KOPT-K1 (cell line): ENCODE results near the gene ANO3.

ENCODE experiments used
- H3K27ac ChIP-seq: fragments of 200-600 bp; sonication (generic); 2 replicates; pipeline ENCODE4 v1.5.1; 2016; ENCODE audit warnings: antibody characterized with exemption, mild to moderate bottlenecking, low read depth, low read length; ENCODE audit not compliant: poor library complexity, severe bottlenecking
- H3K36me3 ChIP-seq: fragments of 200-600 bp; sonication (generic); 2 replicates; pipeline ENCODE4 v1.5.1; 2017; ENCODE audit warnings: antibody characterized with exemption, mild to moderate bottlenecking, low read length, moderate library complexity; ENCODE audit not compliant: insufficient read depth
- H3K9me3 ChIP-seq: fragments of 200-600 bp; sonication (generic); 2 replicates; pipeline ENCODE4 v1.5.1; 2017; ENCODE audit warnings: antibody characterized with exemption, low read length, mild to moderate bottlenecking; ENCODE audit not compliant: insufficient read depth, poor library complexity, severe bottlenecking

Gene ANO3

DNA sequence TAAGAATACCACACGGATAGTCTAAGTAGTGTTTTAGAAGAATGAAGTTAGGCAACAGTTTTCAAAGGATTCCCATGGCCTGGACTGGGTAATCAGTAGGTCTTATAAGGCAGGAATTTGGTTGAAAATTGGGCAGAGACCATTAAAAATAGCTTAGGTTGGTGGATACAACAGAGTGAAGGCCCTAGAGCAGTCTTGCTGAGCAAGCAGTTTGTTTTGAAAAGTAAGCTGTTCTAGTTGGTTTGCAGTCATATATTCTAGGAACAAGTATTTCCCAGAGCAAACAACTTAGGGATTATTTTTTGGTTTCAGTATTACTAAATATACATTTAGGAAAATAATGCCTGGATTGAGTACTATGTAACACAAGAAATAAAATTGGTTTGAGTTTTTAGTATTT, 175.3 kb downstream of the ANO3 start:
- Histone ChIP-seq H3K9me3 (no peaks in the 10 kb centered on the region), H3K27ac (no peak overlapping the region), H3K36me3 (no peaks in the 10 kb centered on the region)

DNA sequence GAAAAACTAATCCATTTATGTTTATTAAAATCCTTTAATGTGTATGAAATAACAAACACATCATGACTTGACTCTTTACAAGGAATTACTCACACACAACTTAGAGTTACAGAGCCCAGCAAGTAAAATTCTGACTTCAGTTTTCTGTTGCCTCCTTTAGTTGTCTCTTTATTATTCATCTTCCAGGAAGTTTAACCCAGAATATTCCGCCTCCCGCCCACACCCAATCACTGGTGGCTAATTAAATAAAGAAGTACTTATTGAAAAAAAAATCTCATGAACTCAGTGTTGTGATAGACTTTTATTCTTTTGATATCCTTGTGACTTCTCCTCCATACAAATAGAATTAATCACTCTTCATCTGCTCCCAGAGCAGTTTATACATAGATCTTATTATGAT, 178.2 kb downstream of the ANO3 start:
- H3K27ac ChIP-seq: no peak overlapping the region
- no peaks in the 10 kb centered on the region for H3K9me3 ChIP-seq
- no peaks in the 10 kb centered on the region for H3K36me3 ChIP-seq

GRCh38 chr11:26510756-26511155, 178.8 kb downstream of the ANO3 start:
- H3K27ac ChIP-seq: no peak overlapping the region
- H3K9me3 ChIP-seq: no peaks in the 10 kb centered on the region
- no peaks in the 10 kb centered on the region for H3K36me3 ChIP-seq

DNA sequence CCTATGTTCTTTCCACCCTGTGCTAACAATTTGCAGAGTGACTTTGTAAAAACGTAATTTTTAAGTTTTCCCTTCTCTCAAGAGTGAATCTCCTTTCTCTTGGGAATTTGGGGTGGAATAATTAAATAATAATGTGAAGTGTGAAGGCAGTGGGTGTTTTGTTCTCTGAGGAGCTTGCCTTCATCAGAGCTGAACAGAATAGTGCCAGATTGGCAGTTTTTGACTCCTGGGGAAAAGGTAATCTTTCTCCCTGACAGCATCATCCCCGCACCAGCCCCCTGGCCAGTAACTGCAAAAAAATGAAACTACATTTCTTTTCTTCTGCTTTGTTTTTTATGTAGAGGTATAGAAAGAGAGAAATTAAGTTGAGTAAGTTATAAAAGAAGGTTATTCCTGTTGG, 180.3 kb downstream of the ANO3 start:
- H3K9me3 ChIP-seq: no peaks in the 10 kb centered on the region

DNA sequence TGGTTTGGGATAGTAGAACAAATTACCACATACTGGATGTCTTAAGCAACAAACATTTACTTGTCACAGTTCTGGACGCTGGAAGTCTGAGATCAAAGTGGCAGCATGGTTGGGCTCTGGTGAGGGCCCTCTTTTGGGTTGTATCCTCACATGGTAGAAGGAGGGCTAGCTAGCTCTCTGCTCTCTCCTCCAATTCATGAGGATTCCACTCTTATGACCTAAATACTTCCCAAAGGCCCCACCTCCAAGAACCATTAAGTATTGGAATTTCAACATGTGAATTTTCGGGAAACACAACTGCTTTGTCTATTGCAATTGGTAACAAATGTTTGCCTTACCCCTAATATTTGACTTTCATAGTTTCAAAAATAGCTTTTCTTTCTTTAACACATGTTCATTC, 187.5 kb downstream of the ANO3 start:
- no peaks in the 10 kb centered on the region for H3K9me3 ChIP-seq
- no peak overlapping the region for H3K27ac ChIP-seq
- no peaks in the 10 kb centered on the region for H3K36me3 ChIP-seq

More for the DNA sequence above, 180.3 kb downstream of the ANO3 start:
- no peaks in the 10 kb centered on the region for H3K36me3 ChIP-seq
- no peak overlapping the region for H3K27ac ChIP-seq

DNA sequence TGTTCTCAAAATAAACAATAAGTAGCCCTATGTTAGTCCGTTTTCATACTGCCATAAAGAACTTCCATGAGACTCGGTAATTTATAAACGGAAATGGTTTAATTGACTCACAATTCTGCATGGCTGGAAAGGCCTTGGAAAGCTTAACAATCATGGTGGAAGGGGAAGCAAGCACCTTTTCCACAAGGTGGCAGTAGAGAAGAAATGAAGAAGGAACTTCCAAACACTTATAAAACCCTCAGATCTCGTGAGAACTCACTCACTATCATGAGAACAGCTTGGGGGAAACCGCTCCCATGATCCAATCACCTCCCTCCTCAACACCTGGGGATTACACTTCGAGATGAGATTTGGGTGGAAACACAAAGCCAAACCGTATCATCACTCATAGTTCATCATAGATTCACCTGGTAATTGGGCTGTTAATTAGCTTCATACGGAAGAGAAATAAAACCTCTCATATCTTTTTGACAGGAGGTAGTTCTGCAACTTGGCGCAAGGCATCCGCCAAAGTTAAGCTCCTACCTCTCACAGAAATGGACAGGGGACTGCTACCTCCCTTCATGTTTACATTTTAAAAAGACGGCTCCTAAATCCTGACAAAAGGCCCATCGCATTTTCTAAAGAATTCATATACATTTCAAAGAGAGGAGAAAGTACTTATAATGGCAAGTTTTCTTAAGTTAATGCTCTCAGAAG, 191.1 kb downstream of the ANO3 start:
- Histone ChIP-seq H3K27ac (no peak overlapping the region), H3K36me3 (no peaks in the 10 kb centered on the region), H3K9me3 (no peaks in the 10 kb centered on the region)

DNA sequence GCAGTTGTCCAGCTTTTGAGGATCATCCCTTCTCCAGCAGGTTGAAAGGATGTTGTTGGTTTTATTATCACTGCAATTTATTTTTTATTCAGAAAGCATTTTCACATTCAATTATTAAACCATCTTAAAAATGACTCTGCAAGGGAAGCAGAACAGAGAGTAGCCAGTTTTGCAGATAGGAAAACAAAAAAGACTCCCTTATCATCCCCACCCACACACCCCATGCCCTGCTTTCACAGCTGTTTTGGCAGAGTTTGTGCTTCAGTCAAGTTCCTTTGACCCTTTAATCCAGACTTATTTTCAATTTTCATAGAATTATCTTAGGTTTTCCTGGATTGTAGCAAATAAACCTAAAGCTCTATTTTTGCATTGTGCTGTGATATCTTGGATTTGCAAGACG, 195.8 kb downstream of the ANO3 start:
- H3K9me3 ChIP-seq: no peaks in the 10 kb centered on the region
- H3K27ac ChIP-seq: no peak overlapping the region
- no peaks in the 10 kb centered on the region for H3K36me3 ChIP-seq

GRCh38 chr11:26537341-26537740, 205.4 kb downstream of the ANO3 start:
- Histone ChIP-seq H3K36me3 (no peaks in the 10 kb centered on the region), H3K27ac (no peak overlapping the region), H3K9me3 (no peaks in the 10 kb centered on the region)

- H3K27ac ChIP-seq: no peak overlapping the region
- no peaks in the 10 kb centered on the region for H3K36me3 ChIP-seq
- H3K9me3 ChIP-seq: no peaks in the 10 kb centered on the region
Observed at GRCh38 chr11:26539517-26539916, 207.6 kb downstream of the ANO3 start.

GRCh38 chr11:26541870-26542269, 209.9 kb downstream of the ANO3 start:
- Histone ChIP-seq H3K27ac (no peak overlapping the region), H3K9me3 (no peaks in the 10 kb centered on the region), H3K36me3 (no peaks in the 10 kb centered on the region)

GRCh38 chr11:26549176-26549575, 217.2 kb downstream of the ANO3 start:
- no peak overlapping the region for H3K27ac ChIP-seq
- no peaks in the 10 kb centered on the region for H3K9me3 ChIP-seq
- no peaks in the 10 kb centered on the region for H3K36me3 ChIP-seq

GRCh38 chr11:26550022-26550421, 218.1 kb downstream of the ANO3 start:
- Histone ChIP-seq H3K36me3 (no peaks in the 10 kb centered on the region), H3K9me3 (no peaks in the 10 kb centered on the region), H3K27ac (no peak overlapping the region)

DNA sequence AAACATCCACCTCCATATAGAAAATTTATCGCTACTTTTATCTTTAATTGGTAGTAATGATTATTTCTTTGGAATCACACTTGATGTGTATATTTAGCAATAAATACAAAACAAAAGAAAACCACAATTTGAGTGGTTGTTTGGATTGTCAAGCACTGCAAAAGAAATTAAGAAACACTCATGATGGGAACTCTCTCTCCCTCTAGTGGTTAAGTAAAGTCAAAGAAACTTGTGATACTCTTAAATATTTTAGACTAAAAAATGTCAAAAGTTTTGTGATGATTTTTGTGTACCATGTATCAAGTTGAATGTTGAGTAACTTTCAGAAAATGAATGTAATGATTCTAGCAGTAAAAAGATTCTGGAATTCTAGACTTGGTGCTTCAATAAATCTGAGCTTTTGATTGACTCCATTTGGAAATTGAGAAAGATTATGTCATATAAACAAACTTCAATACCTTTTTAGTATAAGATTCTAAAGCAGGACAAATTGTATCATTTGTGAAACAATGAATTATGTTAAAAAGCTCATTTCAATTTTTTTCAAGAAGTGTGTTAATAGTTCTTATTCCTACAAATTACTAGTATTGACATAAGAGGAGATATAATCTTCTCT, 219.4 kb downstream of the ANO3 start:
- no peak overlapping the region for H3K27ac ChIP-seq
- H3K9me3 ChIP-seq: no peaks in the 10 kb centered on the region
- no peaks in the 10 kb centered on the region for H3K36me3 ChIP-seq

DNA sequence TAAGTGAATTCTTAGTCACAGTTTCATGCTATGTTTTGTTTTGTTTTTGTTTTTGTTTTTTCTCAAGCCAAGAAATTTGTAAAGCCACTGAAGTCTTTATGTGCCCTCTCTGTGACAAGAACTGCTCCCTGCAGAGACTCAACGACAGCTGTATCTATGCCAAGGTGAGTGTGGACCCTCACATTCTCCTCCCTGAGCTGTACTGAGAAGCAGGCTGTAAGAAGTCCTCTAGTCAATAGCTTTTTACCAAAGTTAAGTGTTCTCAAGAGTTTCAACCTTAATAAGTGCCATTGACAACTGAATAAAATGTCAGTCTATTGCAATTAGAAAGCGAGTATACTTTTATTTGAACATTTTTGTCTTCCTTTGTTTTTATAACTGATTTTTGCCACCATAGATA, 221.3 kb downstream of the ANO3 start:
- no peaks in the 10 kb centered on the region for H3K36me3 ChIP-seq
- H3K27ac ChIP-seq: no peak overlapping the region
- H3K9me3 ChIP-seq: no peaks in the 10 kb centered on the region

GRCh38 chr11:26554455-26554854, 222.5 kb downstream of the ANO3 start:
- no peak overlapping the region for H3K27ac ChIP-seq
- H3K9me3 ChIP-seq: no peaks in the 10 kb centered on the region
- no peaks in the 10 kb centered on the region for H3K36me3 ChIP-seq

- Histone ChIP-seq H3K9me3 (no peaks in the 10 kb centered on the region), H3K36me3 (no peaks in the 10 kb centered on the region), H3K27ac (no peak overlapping the region)
Observed at GRCh38 chr11:26556582-26556981, 224.7 kb downstream of the ANO3 start.
